ENCODE results near the gene LRP4. TPM values are rescaled to one million over a fixed set of nuclear protein-coding genes. Genes with fewer than 3 reads are reported as not detected.

LRP4 gene
- total and polyA plus RNA-seq, 2 of the 8 experiments (the other 6 are each of a cell fraction or from before 2014, with no cell fraction given), result 5.4 to 22.1 TPM

DNA sequence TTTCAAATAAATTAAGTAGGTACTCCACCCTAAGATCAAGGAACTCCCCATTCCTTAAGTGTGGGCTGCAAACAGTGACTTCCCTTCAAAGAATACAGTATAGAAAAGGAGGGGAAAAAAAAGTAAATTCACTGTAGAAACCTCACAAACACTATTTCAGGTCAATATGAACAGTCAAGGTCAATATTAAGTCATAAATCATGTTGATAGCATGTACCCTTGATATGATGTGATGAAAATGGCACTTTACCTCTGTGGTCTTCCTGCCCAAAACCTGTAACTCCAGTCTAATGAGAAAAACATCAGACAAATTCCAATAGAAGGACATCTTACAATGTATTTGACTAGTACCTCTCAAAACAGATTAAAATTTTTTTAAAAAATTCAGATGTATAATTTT, 80.5 kb downstream of the LRP4 start:
- H3K23ac ChIP-seq (ENCODE audit: insufficient read length), result no peak overlapping the region
- no peak overlapping the region for H2BK20ac ChIP-seq (ENCODE audit: low read length)
- no peak overlapping the region for H2AFZ ChIP-seq (ENCODE audit: low read length)
- peaks cover 26 to 96% of the 10 kb centered on the region in 2 experiments for H3K79me2 ChIP-seq (ENCODE audit: control insufficient read depth in 1 of 2, insufficient read depth in 2 of 2, low read length in 2 of 2)
- no peak overlapping the region for H2AK5ac ChIP-seq (ENCODE audit: low read depth, low read length)
- H4K20me1 ChIP-seq (replicated peaks in 1 of 2; ENCODE audit: control insufficient read depth in 1 of 2, insufficient read depth in 2 of 2, low read length in 2 of 2), result peaks cover 12% of the 10 kb centered on the region in 2 experiments
- no peaks in the 10 kb centered on the region; a peak in 1 of 8 replicates for H3K36me3 ChIP-seq (ENCODE audit: control insufficient read depth in 2 of 4, insufficient read depth in 4 of 4, low read length in 3 of 4)
- no peaks in the 10 kb centered on the region for H3K23me2 ChIP-seq (ENCODE audit: low read depth, low read length)
- no peak overlapping the region for H2BK15ac ChIP-seq (ENCODE audit: low read length)
- no peak overlapping the region for H3K4me3 ChIP-seq (ENCODE audit: extremely low read depth in 1 of 4, insufficient read depth in 2 of 4, low read depth in 3 of 4, low read length in 4 of 4)
- no peak overlapping the region for H4K91ac ChIP-seq (replicated peaks; ENCODE audit: insufficient read length, low read length)
- FAIRE-seq (no peak), DNase-seq (ENCODE audit: low read depth in 1 of 2, low spot score in 2 of 2) (no peak)
- H2BK120ac ChIP-seq (replicated peaks; ENCODE audit: low read depth, low read length), result no peak overlapping the region
- no peak overlapping the region for H3K4ac ChIP-seq (replicated peaks; ENCODE audit: insufficient read length, low read depth, low read length)
- H4K8ac ChIP-seq (ENCODE audit: extremely low read depth, insufficient read depth, low read length), result no peak overlapping the region
- no peak overlapping the region for H2BK12ac ChIP-seq (ENCODE audit: low read depth, low read length)
- H3K27ac ChIP-seq (ENCODE audit: low read depth, low read length), result no peak overlapping the region
- H2BK5ac ChIP-seq (ENCODE audit: low read depth, low read length), result no peak overlapping the region
- H4K5ac ChIP-seq (ENCODE audit: insufficient read length, low read depth, low read length), result no peak overlapping the region
- no peaks in the 10 kb centered on the region for H3K9me3 ChIP-seq (ENCODE audit: insufficient read depth in 2 of 2, low read depth in 1 of 2, low read length in 1 of 2)
- no peak overlapping the region for H3K9ac ChIP-seq (replicated peaks in 1 of 4; ENCODE audit: extremely low read depth in 1 of 4, low read depth in 3 of 4, low read length in 3 of 4)
- ChIA-PET POLR2A (ENCODE audit: partially characterized antibody) (interaction anchor here (1.3 to 2.5 kb wide), 2 partner anchors 9 to 11 kb away, joined by 4 to 7 read pairs; partner anchors contain the start of gene CKAP5), CTCF (ENCODE audit: partially characterized antibody) (no interaction called here)
- no peak overlapping the region for H3K4me2 ChIP-seq (ENCODE audit: insufficient read depth in 1 of 2, low read depth in 2 of 2, low read length in 2 of 2)
- H3K4me1 ChIP-seq (replicated peaks in 1 of 4; ENCODE audit: control insufficient read depth in 3 of 4, insufficient read depth in 4 of 4, low read length in 3 of 4), result peaks cover 0 to 8% (median 4%) of the 10 kb centered on the region in 4 experiments; a peak in 4 of 7 replicates
- no peak overlapping the region for H3K14ac ChIP-seq (ENCODE audit: insufficient read length)
- H3K79me1 ChIP-seq (ENCODE audit: low read depth, low read length), result peaks cover 8% of the 10 kb centered on the region
- no peak overlapping the region for H3K18ac ChIP-seq (ENCODE audit: extremely low read depth, low read length)
- H3K27me3 ChIP-seq (replicated peaks in 1 of 4; ENCODE audit: control insufficient read depth in 3 of 4, extremely low read depth in 1 of 4, insufficient read depth in 3 of 4, low read length in 3 of 4), result no peaks in the 10 kb centered on the region
- no peak overlapping the region for H3K56ac ChIP-seq (replicated peaks; ENCODE audit: insufficient read length, low read depth, low read length)
- no peak for TF ChIP-seq JUN (IDR thresholded peaks at IDR 0.05; ENCODE audit: low read depth, low read length)
- TF ChIP-seq, protein P1, sequence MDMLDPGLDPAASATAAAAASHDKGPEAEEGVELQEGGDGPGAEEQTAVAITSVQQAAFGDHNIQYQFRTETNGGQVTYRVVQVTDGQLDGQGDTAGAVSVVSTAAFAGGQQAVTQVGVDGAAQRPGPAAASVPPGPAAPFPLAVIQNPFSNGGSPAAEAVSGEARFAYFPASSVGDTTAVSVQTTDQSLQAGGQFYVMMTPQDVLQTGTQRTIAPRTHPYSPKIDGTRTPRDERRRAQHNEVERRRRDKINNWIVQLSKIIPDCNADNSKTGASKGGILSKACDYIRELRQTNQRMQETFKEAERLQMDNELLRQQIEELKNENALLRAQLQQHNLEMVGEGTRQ (IDR thresholded peaks at IDR 0.05; ENCODE audit: low read length), result no peak
- no peak for TF ChIP-seq SP4 (IDR thresholded peaks at IDR 0.05; ENCODE audit: low read length)
- no peak for TF ChIP-seq JUND (IDR thresholded peaks at IDR 0.05; ENCODE audit: low read length)
- no peak for TF ChIP-seq HDAC2 (IDR thresholded peaks at IDR 0.05; ENCODE audit: borderline replicate concordance in 1 of 2, low read depth in 2 of 2, low read length in 2 of 2)
- TF ChIP-seq ASH2L (IDR thresholded peaks at IDR 0.05; ENCODE audit: low read length), result no peak
- TF ChIP-seq SAP30 (IDR thresholded peaks at IDR 0.05; ENCODE audit: insufficient read depth, insufficient replicate concordance, low read length), result no peak
- no peak for TF ChIP-seq TAF1 (IDR thresholded peaks at IDR 0.05; ENCODE audit: low read depth, low read length)
